Fibroblast of the aortic adventitia (primary cell): ENCODE data around the gene SLC39A9. TPM values are rescaled to one million over a fixed set of nuclear protein-coding genes. Genes with fewer than 3 reads are reported as not detected.

Source experiments
- DNase-seq: peaks from one replicate; pipeline ENCODE4 v3.0.0-alpha.2; 2010; ENCODE audit warnings: low read depth
- H3K4me3 ChIP-seq: 2 replicates; pipeline ENCODE4 v1.5.1; 2011; ENCODE audit warnings: low read depth, mild to moderate bottlenecking, control low read depth, low read length, moderate library complexity
- total RNA-seq: library from RNA; depleted of rRNA; stranded (reverse); fragments of >200 nt; gene quantifications from 2 replicates; pipeline ENCODE4 v1.2.3, GENCODE V29; 2012; ENCODE audit warnings: low replicate concordance
- TF ChIP-seq, protein P1 (sequence below): IDR thresholded peaks from 2 replicates; pipeline ENCODE4 v1.5.1; 2011; ENCODE audit warnings: mild to moderate bottlenecking, low read length, control low read depth, inconsistent platforms; ENCODE audit not compliant: insufficient read depth

The SLC39A9 gene
- total RNA-seq, 1 donor = 118 TPM

DNA sequence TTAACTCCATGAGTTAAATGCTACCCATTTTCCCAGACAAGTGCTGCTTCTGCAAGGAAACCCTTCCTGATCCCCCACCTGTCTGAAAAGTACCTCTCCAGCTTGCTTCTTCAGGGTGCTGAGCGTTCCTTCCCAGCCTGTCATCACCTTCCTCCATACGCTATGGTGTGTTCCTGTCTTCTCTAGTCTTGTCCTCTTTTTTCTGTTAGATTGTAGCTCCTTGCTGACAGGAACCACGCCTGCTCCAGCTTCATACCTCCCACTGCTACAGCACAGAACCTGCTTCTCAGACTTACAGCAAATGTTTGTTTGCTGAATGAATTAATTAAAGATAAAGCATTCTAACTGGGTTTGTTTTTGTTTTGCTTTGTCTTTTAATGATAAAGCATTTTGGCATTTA is 39.5 kb upstream of the SLC39A9 start:
- TF ChIP-seq, protein P1, sequence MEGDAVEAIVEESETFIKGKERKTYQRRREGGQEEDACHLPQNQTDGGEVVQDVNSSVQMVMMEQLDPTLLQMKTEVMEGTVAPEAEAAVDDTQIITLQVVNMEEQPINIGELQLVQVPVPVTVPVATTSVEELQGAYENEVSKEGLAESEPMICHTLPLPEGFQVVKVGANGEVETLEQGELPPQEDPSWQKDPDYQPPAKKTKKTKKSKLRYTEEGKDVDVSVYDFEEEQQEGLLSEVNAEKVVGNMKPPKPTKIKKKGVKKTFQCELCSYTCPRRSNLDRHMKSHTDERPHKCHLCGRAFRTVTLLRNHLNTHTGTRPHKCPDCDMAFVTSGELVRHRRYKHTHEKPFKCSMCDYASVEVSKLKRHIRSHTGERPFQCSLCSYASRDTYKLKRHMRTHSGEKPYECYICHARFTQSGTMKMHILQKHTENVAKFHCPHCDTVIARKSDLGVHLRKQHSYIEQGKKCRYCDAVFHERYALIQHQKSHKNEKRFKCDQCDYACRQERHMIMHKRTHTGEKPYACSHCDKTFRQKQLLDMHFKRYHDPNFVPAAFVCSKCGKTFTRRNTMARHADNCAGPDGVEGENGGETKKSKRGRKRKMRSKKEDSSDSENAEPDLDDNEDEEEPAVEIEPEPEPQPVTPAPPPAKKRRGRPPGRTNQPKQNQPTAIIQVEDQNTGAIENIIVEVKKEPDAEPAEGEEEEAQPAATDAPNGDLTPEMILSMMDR = no peak
- H3K4me3 ChIP-seq = no peak overlapping the region
- DNase-seq = no peak

DNA sequence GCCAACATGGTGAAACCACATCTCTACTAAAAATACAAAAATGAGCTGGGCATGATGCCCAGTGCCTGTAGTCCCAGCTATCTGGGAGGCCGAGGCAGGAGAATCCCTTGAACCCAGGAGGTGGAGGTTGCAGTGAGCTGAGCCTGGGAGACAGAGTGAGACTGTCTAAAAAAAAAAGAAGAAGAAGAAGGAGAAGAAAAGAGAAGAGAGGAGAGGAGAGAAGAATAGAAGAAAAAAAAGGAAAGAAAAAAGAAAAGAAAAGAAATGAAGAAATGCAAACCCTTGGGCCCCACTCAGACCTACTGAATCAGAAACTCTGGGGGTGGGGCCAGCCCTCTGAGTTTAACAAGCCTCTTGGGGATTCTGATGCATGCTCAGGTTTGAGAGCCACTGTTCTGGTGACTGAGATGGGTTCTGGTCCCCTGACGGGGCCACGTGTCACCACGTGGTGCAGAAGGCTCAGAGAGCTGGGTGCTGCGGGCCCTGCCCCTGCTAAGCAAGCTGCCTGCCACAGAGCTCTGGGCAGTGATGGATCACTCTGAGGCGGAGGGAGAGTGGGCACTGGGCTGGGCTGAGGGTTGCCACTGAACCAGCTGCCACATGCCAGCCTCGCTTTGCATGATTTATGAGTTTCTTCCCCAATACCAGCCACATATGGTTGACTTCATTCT is 37.9 kb upstream of the SLC39A9 start:
- H3K4me3 ChIP-seq = no peak overlapping the region
- TF ChIP-seq, protein P1 = no peak
- no peak for DNase-seq

DNA sequence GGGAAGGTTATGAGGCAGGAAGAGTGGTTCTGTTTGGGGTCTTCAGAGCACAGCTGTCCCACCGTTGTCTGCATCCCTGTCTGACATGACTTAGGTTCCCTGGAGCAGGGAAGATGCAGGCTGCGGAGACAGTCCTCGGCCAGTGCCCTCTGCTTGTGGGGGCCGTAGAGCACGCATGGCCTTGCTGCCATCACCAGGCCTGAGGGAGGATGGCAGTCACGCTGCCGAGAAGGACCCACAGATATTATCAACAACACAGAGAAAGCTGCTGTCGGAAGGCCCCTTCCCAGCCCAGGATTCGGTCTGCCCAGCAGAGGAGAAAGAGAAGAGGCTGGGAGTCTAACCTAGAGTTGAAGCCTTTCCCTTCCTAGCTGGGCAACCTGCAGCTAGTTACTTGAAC is 35.4 kb upstream of the SLC39A9 start:
- TF ChIP-seq, protein P1 = peak; percentile 88
- no peak overlapping the region for H3K4me3 ChIP-seq
- peak; percentile 66 for DNase-seq

DNA sequence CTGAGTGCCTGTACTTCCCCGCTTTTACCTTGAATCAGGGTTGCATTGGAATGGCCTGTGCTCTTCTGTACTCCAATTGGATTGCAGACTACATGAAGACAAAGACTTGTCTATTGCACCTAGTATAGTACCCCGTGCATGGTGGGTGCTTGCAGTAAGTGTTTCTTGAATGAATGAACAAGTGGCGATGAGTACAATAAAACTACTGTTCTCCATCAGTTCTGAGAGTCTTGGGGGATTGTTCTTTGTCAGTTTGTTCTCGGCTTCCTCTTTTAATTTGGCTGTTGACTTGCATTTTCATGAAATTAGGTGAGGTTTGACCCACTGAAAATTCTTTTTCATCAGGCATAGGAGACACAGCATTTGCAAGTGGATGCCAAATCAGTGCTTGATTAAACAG is 34.5 kb upstream of the SLC39A9 start:
- DNase-seq = no peak

DNA sequence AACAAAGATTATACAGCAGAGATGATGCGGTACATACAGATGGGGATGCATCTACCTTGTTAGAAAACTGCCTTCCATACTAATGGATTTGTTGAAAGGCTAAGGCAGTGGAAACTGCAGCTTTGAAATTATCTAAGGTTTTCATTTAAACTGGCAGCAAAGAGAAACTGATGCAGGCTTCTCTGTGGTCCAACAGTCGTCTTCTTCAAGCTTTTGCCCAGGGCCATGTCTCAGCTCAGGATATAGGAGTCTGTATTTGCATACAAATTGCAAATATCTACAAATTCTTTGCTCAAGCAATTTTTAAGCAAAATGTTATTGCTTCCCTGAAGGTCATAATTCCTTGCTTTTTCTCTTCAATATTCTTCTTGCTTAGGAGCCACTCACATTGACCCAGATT is 34.1 kb upstream of the SLC39A9 start:
- H3K4me3 ChIP-seq = no peak overlapping the region
- DNase-seq = no peak
- TF ChIP-seq, protein P1 = no peak

More for the DNA sequence above, 34.5 kb upstream of the SLC39A9 start:
- TF ChIP-seq, protein P1 = no peak
- no peak overlapping the region for H3K4me3 ChIP-seq

DNA sequence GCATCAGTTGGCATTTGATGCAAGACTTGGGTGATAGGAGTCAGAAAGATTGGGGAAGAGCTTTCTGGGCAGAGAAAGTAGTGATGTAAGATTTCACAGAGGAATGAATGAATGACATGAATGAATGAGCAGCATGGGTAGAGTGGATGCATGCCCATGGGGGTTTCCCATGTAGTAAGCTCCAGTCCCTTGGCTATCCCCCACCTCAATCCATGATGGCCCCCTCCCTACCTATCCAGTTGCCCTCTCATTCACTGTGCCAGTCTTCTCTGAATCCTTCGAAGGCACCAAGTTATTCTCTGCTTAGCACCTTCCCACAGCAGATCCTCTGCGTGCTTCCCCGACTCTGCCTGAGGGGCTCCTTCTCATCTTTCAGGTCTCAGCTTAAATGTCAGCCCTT is 32.4 kb upstream of the SLC39A9 start:
- no peak overlapping the region for H3K4me3 ChIP-seq
- TF ChIP-seq, protein P1 = no peak
- no peak for DNase-seq

DNA sequence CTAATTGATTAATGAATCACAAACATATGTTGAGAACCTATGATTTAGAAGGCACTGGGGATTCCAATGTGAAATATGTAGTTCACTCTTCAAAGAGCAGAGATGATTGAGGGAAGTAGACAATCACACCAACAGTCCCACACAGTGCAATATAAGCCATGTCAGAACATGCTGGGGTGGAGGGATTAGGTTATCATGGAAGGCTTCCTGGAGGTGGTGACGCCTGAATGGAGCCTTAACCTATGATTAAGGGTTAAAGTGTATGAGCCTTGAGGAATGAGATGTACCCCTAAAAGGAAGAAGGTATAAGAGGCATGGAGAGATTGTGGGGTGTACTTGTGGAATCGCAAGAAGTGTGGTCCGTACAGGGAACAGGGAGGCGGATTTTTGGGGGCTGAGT is 31.7 kb upstream of the SLC39A9 start:
- no peak for DNase-seq
- H3K4me3 ChIP-seq = no peak overlapping the region
- TF ChIP-seq, protein P1 = no peak
